Measurements from ENCODE around the gene GJC1.
A peak's percentile ranks its signal among the peaks of the same experiment; 100 is the strongest.

GJC1 gene

DNA sequence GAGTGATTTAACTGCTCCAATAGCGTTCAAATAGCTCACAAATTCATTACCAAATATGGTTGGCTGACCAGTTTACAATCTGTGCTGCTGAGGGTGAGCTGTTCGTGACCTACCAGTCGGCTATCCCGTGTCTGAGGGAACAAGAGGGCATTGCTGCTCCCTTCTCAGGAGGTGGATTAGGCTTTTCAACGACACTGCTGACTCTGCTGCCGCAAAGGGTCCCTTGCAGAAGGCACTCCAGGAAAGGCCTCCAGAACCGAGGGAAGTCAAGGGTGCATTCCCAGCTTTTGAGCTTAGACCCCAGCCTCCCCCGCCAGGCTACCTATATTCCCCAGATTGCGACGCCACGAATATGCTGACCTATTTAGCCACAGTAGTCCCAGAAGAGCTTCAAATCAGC lies 32.3 kb downstream of the GJC1 start:
- DNase-seq: no peak

DNA sequence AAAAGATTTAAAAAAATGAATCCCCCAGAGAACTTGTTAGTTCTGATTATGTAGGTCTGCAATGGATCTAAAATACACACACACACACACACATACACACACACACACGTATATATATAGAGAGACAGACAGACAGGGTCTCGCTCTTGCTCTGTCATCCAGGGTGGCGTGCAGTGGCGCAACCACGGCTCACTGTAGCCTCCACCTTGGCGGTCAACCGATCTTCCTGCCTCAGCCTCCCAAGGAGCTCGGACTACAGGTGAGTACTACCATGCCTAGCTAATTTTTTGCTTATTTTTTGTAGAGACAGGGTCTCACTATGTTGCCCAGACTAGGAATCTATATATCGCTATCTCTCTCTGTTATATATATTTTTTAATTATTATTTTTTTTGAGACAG lies 33.4 kb downstream of the GJC1 start:
- DNase-seq: no peak

DNA sequence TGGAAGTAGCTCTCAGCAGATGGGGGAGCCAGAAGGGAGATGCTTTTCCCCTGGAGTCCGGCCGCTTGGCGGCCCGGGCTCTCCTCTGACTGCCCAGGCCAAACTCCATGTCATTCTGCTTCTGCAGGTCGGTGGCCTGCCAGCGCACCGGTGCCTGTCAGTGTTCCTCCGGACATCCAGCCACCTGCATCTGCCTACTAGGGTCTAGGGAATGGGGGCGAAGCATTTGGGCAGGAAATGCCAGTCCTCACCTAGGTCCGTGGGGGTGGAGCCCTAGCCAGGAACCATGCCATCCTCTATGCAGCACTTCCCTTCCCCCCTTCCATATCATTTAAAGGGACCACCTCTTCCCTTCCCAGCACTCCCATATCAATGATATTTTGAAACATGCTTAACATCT lies 34.2 kb downstream of the GJC1 start:
- DNase-seq: no peak

DNA sequence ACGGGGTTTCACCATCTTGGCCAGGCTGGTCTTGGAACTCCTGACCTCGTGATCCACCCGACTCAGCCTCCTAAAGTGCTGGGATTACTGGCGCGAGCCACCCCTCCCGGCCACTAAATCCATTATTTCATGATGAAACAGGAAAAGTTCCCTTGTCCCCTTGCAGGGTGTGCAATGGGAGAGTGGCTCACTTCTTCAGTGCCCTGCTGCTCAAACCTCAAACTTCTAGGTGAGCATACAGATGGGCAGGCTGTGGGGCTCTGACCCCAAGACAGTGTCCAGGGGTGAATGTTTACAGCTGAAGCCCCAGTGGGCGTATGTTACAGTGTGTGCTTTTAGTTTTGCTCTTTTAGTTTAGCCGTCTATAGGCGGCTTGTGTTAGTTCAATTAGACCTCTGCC lies 34.7 kb downstream of the GJC1 start:
- no peak for DNase-seq

DNA sequence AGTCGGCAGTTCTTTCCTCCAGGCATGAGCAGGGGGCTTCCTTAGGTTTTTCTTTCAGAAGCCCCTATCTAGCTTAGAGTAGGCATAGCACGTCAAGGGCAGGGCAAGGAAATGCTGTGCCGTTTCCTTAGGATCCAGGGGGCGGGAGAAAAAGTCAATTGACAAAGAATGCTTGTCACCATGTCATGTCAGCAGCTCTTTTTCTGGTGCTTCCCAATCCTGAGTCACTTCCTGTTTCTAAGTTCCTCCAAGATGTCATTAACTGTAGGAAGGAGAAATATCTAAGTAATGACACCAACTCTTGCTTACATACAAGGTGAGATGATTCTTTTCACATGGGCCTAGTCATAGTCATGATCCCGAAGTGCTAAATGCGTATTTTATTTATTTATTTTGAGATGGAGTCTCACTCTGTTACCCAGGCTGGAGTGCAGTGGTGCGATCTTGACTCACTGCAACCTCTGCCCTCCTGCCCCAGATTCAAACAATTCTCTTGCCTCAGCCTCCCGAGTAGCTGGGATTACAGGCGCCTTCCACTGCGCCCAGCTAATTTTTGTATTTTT lies 35.2 kb downstream of the GJC1 start:
- no peak for DNase-seq

DNA sequence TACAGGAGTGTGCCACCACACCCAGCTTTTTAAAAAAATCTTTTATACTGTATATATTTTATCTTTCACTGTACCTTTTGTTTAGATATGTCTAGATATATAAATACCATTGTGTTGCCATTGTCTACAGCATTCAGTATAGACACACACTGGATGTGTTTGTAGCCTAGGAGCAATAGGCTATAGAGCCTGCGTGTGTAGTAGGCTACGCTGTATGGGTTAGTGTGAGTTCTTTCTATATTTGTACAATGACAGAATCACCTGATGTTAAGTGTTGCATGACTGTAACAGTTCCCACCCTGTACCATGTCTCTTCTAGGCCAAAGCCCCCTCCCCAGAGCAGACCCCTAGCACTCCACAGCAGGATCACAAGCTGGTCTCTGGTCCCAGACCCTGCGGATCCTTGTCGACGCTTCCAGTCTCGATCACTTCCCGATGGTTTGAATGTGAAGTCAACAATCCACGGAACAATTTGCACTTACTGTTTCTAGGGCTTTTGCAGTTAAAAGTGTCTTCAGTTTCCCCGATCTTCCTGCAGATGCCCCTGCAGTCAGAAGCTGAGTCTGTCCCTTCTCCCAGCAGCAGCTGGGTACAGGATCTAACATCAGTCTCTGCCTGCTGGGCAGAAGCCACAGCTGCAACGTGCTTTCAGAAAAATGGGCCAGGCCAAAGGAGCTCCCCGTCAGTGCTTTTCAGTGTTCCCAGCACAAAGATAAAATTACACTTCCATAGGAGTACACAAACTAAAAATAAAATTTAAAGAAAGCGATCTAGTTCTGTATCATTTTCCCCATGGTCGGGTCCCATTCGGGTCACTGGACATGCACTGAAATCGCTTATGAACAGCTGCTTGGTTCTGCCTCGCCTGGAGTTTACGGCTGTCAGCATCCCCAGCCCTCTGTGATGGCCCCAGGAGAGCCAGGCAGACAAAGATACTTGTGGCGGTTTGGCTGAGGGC lies 35.9 kb downstream of the GJC1 start:
- no peak for DNase-seq

DNA sequence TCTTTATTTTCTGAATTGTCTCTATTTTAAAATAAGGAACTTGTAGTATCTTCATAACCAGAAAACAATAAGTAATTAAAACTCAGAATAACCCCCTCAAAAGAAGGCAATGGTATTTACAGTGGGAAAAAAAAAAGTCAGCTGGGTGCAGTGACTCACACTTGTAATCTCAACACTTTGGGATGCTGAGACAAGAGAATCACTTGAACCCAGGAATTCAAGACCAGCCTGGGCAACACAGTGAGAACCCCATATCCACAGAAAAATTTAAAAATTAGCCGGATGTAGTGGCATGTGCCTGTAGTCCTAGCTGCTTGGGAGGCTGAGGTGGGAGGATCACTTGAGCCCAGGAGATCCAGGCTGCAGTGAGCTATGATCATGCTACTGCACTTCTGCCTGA lies 37.8 kb downstream of the GJC1 start:
- DNase-seq: no peak

DNA sequence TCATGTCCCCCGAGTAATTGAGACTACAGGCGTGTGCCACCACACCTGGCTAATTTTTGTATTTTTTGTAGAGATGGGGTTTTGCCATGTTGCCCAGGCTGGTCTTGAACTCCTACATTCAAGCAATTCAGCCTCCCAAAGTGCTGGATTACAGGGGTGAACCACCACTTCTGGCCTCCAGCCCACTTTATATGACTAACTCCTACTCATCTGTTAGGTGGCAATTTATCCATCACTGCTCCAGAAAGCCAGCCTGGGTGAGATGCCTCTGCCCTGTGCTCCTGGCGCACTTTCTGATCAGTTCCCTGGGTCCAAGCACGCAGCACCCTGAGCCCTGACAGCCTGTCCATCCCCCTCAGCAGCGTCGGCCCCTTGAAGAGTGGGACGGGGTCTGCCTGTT lies 41.9 kb downstream of the GJC1 start:
- no peak for DNase-seq

DNA sequence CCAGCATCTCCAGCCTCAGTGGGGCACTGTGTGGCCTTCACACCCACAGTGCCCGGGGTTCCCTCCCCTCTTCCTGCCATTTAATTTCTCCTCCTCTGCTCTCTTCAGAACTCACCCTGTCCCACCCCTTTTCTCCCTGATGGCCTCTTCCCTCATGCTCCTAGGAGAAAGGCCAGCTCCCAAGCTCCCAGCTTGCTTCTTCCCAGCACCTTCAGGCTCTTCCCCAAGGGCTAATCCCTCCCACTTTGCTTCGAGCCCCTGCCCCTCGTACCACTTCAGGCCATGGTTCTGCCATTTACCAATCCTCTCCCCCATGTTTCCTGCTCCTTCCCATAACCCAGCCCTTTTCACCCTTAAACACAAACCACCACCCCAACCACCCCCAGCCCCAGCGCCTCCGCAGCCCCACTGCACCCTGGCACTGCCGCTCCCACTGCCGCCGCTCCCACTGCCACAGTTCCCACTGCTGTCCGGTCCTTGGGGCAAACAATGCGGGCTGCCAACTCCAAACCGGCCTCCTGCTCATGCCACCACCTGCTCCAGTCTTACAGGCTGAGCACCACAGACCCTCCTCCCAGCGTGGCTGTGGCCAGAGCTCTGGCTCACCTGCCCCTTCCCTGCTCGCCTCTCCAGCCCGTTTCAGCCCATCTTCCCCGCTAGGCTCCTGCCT lies 42.7 kb downstream of the GJC1 start:
- no peak for DNase-seq

DNA sequence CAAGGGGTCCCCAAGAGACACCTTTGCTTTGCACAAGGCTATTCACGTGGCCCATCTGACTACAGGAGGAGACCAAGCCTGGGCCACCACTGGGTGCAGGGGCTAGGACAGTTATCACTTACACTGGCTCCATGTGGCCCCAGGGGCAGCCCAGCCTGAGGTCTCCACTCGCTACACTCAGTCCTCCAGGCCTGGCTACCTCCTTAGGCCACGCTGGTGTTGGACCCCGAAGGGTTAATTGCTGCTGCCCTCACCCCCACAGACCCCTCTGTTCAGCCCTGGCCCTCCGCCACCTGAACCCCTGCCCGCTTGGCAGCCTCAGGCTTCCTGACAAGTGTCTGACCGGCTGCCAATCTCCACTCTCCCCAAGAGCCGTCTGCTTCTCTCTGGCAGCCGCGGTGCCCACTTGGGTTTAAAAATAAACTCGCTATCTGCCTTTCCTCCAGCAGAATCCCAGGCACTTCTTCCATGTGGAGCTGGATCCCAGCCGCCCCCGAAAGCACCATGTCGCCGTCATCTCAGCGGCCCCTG lies 43.5 kb downstream of the GJC1 start:
- no peak for DNase-seq

DNA sequence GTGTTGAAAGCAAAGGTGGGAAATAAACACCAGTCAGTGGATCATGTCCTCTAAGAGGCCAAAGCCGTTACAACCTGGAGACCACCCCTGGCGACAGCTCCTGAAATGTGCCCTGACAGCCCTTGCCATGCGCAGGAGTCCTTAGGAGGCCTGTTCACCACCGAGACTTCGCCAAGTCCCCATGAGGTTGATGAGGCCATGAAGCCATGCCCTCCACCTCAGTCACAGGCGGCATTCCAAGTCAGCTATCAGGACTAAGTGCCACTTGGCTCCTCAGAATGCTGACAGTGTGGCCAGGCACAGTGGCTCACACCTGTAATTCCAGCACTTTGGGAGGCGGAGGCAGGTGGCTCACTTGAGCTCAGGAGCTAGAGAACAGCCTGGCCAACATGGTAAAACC lies 44.2 kb downstream of the GJC1 start:
- DNase-seq: no peak

DNA sequence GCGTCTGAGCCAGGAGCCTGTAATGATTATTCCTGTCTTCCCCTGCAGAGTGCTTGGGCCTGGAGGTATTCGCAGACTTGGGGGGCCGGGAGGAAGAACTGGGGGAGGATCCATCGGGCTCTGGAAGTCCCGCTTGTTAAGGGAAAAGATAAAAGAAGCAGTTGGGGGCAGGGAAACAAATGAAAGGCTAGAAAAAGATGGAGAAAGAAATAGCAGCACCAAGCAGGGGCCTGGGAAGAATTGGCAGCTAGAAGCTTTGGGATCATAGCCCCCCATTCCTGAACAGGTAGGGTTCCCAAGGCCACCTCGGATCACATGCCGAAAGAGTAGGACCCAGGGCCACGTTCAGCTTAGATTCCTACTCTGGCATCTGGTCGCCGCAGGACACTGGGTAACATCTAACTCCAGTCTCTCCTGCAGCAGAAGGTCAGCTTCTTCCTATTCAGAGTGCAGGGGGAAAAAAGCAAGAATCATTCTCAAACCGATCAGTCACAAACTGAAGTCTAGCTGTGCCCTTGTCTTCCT lies 47.7 kb downstream of the GJC1 start:
- no peak for DNase-seq

DNA sequence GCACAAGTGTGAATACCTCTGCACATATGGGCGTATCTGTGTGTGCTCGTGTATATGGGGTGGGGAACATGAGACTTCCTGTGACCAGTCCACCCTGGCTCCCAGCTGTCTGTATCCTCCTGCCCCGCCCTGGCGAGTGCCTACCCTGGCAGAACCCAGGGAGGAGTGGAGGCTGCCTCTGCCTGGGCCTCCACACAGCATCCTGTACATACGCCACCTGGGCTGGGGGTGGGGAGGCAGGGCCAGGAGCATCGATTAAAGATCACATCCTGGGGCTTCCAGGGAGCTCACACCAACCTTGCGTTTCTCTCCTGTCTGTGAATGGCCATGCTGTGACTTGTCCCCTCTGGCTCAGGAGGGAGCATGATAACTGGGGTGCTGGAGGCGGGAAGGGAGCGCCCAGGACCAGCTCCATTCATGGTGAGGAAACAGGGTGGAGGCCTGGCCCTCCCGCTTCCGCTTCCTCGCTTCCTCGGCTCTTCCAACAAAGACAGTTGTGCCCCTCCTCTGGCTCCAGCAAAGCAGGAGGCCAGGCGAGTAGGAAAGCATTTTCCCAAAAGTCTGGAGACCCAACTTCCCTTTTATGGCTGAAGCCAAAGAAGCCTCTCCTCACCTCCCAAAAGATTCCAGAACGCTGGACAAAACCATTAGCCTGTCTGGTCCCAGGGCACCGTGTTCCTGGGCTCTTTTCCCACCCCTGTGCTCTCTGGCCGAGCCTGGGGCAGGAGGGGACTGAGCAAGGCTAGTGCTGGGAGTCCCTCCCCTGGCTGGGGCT lies 48.3 kb downstream of the GJC1 start:
- DNase-seq: no peak

DNA sequence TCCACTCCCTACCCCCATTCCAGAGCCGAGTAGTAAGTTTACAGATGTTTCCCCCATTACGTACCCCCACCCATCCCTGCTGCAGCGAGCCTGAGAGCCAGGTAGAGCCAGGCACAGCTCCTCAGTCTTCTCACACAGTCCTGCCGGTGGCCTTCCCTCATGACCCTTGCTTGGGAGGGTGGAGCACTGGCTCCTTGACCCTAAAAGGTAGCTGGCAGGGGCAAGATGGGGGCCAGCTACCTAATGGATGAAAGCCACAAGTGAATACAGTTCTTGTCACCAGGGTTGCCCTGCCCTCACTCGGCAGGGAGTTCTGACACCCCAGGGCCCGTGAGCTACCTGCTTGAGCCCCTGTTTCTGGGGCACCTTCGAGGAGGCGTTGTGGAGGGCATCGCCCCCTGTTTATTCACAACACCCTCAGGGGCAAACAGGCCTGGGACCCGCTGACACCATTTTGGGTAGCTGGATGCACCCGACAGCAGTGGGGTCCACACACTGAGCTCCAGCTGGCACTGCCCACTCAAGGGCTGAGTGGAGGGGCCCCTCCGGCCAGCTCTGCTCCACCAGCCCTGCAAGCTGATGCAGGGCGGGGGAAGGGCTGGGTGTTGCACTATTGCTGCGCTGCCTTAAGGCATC lies 49.1 kb downstream of the GJC1 start:
- DNase-seq: no peak

DNA sequence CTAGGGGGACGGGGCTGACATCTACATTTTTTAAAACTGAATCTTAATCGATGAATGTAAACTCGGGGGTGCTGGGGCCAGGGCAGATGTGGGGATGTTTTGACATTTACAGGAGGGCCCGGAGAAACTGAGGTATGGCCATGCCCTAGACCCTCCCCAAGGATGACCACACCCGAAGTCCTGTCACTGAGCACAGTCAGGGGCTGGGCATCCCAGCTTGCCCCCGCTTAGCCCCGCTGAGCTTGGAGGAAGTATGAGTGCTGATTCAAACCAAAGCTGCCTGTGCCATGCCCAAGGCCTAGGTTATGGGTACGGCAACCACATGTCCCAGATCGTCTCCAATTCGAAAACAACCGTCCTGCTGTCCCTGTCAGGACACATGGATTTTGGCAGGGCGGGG lies 49.9 kb downstream of the GJC1 start:
- no peak for DNase-seq

DNA sequence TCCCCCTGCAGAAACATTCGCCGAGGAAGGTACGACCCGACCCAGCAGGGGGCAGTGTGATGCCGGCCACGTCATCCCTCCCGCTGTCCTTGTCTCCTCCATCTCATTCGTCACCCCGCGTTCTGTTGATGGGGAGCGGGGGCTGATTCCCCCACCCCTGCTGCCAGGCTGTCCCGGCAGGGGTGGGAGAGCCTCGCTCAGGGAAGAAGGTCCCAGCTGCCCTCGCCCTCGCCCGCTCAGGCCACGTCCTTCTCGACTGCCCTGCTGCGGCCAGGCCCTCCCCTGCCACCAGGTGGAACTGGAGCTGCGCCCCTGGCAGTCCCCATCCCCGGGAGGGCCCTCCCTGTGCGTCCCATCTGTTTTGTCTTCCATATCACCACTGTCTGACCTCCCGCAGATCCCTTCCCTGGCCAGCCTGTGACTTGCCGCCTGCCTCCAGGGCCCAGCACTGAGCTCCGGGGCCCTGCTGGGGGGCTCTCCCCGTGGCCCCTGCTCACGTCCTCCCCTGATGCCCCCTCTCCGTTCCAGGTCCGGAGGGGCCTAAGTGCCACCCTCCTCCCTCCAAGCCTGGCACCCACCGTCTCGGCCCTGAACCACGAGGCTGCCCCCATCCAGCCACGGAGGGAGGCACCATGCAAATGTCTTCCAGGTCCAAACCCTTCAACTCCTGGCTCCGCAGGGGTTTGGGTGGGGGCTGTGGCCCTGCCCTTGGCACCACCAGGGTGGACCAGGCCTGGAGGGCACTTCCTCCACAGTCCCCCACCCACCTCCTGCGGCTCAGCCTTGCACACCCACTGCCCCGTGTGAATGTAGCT lies 50.7 kb downstream of the GJC1 start:
- peak; percentile 82 to 92 for DNase-seq

DNA sequence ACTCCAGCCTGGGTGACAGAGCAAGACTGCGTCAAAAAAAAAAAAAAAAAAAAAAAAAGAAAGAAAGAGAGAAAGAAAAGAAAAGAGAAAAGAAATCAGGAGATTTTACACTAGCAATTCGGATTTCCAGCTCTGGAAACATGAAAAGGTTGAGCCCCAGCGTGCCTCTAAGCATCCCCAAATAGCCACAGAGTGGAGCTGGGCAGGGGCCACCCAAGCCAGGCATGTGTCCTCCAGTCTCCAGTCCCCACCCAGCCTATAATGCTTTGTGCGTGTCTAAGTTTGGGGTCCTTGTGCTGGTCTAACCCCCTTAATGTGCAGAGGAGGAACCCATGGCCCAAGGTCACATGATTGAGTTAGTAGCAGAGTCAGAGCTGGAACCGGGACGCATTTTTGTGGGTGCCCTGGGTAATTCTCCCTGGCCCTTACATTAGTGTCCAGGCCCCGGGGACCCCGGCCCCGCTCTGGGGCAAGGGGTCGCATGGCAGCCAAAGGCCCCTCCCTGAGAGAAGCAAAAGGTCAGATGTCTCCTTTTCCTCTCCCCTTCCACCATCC lies 51.4 kb downstream of the GJC1 start:
- no peak for DNase-seq

DNA sequence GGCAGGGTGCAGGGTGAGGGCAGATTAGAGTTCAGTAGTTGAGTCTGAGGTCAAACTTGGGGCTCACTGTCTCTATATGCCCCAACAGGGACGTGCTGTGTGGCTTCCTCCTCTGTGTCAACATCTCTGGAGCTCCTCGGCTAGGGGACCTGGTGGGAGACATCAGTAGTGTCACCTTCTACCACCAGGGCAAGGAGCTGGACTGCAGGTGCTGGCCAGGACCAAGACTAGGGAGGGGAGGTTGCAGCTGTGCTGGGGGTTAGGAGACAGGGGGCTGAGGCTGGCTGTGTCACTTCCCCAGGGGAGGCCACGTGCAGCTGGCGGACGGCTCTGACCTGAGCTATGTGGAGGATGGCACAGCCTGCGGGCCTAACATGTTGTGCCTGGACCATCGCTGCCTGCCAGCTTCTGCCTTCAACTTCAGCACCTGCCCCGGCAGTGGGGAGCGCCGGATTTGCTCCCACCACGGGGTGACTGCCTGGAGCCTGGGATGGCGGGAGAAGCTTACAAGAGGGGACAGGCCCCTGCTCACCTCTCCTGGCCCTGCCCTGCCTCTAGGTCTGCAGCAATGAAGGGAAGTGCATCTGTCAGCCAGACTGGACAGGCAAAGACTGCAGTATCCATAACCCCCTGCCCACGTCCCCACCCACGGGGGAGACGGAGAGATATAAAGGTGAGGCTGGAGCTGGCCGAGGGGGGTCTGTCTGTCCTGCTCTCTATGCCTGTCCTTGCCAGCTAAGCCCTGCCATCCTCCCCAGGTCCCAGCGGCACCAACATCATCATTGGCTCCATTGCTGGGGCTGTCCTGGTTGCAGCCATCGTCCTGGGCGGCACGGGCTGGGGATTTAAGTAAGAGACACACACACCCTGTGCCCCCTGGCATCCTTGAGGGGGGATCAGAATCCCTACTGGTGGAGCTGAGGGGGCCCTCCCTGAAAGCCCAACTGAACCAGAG lies 52.4 kb downstream of the GJC1 start:
- no peak for DNase-seq

DNA sequence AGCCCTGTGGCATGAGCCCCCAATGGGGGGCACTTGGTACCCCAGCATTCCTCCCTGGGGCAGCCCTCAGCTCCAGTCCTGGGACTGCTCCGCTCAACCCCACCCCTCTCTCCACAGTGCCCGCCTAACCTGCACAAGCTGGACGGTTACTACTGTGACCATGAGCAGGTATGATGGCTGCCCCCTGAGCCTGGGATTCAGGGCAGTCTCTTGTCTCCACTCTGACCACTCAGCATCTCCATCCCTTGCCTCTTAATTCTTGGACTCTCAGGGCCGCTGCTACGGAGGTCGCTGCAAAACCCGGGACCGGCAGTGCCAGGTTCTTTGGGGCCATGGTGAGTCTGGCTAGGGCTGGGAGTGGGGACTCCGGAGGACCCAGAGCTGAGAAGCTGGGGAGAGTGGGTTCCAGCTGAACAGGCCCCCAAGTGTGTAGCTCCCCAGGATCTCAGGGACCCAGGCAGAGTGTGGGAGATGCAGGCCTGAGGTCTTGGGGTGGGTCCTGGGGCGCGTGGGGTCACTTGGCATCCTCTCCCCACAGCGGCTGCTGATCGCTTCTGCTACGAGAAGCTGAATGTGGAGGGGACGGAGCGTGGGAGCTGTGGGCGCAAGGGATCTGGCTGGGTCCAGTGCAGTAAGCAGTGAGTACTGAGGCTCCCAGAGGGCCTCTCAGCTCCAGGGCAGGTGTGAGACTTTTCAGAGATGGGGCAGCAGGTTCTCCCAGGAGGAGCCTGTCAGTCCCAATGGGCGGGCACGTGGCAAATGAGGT lies 53.3 kb downstream of the GJC1 start:
- DNase-seq: no peak

Measured in NCI-H526 (cell line).